ENCODE data around the gene CCDC136.

GRCh38 chr7:128774921-128775320 lies 16.8 kb upstream of the CCDC136 start:
- TF ChIP-seq CTCF (conservative IDR thresholded peaks at IDR 0.05 in 1 of 2, IDR thresholded peaks at IDR 0.05 in 1 of 2; ENCODE audit: low read depth in 1 of 2, low read length in 2 of 2) (no peak), EZH2 (IDR thresholded peaks at IDR 0.05; ENCODE audit: low read length, missing control alignments) (no peak)
